Activated CD8-positive, alpha-beta memory T cell treated with anti-CD3 and anti-CD28 coated beads, Interleukin-2, amount 50 U/mL, for 1 hour (primary cell): ENCODE results near the gene ACTL10.
"Not testable (repeated sequence)": the region's sequence is repeated elsewhere in the genome, so short reads cannot be mapped to it uniquely, and the experiment has no call there.

Experiments used
- DNase-seq: peaks from one replicate; pipeline ENCODE4 v3.0.0-alpha.2; 2020; ENCODE audit errors: extremely low read depth

ACTL10 gene

DNA sequence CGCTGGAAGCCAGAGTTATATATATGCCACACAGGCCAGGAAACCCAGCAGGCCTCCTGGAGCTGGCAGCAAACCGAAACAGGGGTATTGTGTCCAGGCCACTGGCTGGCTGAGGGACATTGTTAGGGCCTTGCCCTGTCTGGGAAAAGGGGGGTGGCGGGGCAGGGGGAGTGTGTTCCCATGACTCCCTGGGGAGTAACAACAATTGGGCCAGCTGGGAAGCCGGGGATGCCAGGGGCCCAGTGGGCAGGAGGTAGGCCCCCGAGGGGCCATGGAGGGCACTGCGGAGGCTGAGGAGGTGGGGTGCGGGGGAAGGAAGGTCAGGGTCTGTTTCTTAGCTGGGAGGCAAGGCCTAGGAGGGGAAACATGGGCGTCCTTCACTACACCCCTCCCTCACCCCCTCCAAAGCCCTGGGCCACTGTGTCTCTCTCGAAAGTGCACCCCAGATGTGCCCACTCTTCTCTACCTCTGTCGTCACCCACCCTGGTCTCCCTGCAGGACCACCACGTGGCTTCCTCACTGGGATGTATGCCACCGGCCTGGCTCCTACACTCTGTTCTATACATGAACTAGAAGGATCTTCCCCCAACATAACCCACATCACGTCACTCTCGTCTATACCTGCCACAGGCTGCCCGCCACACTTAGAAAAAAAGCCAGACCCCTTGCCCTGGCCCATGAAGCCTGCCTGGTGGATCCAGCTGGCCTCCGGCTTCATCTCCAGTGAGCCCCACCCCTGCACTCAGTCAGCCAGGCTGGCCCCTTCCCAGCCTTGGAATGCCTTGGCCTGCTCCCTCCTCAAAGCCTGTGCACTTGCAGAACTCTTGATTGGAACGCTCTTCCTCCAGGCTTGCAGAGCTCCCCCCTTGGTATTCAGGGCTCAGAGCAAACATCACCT, 27.2 kb downstream of the ACTL10 start:
- DNase-seq, result no peak

DNA sequence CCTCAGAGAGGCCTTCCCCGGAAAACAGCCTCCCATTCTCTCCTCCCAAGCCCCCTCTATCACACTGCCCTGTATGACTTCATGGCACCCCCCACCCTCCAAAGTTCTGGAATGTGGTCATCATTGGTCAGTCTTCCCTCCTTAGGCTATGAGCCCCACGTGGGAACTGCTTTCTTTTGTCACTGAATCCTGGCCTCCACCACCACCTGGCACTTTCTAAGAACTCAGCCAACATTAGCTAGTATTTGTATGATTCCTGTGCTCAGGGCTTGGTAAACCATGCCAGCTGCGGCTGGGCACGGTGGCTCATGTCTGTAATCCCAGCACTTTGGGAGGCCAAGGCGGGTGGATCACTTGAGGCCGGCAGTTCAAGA, 27.9 kb downstream of the ACTL10 start:
- no peak for DNase-seq

DNA sequence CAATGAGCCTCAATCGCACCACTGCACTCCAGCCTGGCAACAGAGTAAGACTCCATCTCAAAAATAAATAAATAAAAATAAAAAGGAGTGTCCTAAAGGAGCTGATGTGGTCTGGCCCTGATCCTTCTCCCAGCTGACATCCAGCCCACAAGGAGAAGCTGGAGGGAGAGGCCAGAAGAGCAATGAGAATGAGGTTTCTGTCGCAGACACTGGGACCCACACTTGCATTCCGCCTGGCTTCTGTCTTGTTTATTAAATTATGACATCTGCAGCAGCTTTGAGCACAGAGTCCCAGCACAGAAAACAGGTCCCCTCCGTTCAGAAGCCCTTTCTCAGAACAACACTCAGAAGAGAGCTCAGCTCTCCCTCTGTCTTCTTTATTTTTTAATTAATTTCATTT, 29.7 kb downstream of the ACTL10 start:
- DNase-seq, result no peak

DNA sequence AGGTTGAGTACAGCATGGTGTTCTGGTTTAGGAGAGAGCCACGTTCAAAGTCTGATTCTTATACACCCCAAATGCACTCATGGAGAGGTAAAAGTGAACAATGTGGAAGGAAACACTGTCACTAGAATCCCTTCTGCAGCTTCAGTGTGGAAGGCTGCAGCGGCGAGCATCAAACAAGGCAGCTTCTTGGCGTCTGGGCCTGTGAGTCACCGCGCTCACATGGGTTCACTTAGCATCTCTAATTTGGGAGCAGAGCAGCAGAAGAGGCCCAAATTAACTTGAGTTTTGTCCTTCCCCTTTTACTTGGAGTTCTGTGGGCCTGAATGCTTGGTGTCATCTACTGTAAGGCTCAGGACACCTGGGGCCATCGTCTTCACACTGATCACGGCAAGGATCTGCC, 30.4 kb downstream of the ACTL10 start:
- no peak for DNase-seq

DNA sequence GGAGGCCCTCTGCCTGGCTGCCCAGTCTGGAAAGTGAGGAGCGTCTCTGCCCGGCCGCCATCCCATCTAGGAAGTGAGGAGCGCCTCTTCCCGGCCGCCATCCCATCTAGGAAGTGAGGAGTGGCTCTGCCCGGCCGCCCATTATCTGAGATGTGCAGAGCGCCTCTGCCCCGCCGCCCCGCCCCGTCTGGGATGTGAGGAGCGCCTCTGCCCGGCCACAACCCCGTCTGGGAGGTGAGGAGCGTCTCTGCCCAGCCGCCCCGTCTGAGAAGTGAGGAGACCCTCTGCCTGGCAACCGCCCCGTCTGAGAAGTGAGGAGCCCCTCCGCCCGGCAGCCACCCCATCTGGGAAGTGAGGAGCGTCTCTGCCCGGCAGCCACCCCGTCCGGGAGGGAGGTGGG, 32.2 kb downstream of the ACTL10 start:
- DNase-seq, result not testable (repeated sequence)

DNA sequence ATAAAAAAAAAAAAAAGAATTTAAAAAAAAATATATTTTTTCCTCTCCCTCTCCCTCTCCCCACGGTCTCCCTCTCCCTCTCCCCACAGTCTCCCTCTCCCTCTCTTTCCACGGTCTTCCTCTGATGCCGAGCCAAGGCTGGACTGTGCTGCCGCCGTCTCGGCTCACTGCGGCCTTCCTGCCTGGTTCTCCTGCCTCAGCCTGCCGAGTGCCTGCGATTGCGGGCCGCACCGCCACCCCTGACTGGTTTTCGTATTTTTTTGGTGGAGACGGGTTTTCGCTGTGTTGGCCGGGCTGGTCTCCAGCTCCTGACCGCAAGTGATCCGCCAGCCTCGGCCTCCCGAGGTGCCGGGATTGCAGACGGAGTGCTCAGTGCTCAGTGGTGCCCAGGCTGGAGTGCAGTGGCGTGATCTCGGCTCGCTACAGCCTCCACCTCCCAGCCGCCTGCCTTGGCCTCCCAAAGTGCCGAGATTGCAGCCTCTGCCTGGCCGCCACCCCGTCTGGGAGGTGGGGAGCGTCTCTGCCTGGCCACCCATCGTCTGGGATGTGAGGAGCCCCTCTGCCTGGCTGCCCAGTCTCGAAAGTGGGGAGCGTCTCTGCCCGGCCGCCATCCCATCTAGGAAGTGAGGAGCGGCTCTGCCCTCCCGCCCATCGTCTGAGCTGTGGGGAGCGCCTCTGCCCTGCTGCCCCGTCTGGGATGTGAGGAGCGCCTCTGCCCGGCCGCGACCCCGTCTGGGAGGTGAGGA, 34.1 kb downstream of the ACTL10 start:
- not testable (repeated sequence) for DNase-seq

DNA sequence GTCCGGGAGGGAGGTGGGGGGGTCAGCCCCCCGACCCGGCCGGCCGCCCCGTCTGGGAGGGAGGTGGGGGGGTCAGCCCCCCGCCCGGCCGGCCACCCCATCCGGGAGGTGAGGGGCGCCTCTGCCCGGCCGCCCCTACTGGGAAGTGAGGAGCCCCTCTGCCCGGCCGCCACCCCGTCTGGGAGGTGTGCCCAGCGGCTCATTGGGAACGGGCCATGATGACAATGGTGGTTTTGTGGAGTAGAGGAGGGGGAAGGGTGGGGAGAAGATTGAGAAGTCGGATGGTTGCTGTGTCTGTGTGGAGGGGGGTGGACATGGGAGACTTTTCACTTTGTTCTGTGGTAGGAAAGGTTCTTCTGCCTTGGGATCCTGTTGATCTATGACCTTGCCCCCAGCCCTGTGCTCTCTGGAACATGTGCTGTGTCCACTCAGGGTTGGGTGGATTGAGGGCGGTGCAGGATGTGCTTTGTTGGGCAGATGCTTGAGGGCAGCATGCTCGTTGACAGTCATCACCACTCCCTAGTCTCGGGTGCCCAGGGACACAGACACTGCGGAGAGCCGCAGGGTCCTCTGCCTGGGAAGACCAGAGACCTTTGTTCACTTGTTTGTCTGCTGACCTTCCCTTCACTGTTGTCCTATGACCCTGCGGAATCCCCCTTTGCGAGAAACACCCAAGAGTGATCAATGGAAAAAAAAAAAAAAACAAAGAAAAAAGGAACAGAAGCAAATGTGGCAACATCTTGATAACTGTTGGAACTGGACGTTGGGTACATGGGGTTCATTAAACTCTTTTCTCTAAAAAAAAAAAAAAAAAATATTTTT, 35.1 kb downstream of the ACTL10 start:
- no peak for DNase-seq

DNA sequence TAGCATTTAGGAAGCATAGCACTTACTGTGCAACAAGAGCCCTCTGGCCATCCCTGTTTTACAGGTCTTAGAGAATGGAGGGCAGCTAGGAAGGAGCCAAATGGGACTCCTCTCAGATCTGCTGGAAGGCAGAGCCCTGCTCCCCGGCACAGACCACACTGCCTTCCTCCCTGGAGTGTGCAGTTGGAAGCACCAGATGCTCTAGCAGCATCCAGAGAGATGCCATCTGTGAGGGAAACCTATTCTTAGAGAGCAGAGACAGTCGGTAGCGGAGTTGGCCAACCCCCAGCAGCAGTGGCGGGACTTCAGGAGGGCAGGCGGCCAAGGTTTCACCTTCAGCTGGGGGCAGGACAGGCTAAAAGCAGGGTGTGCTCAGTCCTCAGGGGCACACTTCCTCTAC, 36.1 kb downstream of the ACTL10 start:
- no peak for DNase-seq

DNA sequence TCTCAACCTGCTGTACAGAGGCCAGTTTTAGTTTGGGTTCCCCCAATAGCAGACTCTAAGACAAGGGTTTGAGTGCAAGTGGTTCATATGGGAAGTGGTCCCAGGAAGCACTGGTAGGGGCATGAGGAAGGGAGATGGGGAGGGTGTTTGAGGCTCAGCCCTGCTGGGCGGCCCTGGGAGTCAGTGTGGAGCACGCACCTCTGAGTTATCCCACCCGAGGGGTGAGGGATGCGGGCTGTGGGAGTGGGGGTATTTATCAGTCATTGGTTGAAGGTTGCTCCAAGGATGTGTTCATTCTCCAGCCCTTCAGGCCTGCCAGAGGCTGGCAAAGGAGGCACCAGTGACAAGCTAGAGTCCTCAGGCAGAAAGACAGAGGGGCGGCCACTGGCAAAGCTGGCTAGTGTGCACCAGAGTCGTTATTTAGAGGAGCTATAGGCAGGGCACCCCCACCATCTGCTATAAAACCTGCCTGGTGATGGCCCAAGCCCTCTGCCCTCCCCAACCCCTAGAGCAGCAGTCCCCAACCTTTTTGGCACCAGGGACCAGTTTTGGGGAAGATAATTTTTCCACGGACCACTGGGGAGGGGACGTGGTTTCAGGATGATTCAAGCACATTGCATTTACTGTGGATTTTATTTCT, 36.9 kb downstream of the ACTL10 start:
- no peak for DNase-seq

DNA sequence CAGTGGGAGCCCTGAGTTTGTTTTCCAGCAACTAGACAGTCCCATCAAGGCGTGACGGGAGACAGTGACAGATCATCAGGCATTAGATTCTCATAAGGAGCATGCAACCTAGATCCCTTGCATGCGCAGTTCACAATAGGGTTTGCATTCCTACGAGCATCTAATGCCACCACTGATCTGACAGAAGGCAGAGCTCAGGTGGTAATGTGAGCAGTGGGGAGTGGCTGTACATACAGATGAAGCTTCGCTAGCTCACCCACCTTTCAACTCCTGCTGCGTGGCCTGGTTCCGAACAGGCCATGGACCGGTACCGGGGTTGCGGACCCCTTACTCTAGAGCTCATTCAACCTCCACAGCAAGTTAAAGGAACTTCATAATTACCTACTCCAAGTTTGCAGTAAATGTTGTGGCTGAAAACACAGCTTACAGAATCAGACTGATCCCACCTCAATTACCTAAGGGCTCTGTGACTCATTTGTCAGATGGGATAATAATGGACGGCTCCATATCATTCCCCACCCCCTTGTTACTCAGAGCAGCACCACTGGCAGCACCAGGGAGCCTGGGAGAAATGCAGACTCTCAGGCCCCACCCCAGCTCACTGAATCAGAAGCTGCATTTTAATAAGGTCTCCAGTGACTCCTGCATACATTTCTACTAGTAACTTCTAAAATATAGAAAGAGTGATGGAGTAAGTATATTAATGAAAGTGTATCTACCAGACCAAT, 37.6 kb downstream of the ACTL10 start:
- no peak for DNase-seq

DNA sequence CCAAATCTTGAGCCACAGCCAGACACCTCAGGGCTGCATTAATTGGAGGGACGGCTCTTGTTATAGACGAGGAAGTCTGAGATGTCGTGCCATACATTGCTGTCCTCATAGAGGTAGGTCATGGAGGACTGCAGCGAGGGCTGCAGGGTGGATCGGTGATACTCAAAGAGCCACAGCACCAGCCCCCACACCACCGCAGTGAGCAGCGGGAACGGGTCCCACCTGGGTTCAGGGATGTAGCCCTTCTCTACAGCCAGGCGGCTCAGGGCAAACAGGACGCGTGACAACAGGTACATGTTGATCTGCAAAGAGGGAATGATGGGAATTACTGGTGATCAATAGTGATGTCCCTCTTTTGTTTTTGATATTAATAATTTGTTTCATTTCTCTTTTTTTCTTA, 40.9 kb downstream of the ACTL10 start:
- DNase-seq, result no peak

DNA sequence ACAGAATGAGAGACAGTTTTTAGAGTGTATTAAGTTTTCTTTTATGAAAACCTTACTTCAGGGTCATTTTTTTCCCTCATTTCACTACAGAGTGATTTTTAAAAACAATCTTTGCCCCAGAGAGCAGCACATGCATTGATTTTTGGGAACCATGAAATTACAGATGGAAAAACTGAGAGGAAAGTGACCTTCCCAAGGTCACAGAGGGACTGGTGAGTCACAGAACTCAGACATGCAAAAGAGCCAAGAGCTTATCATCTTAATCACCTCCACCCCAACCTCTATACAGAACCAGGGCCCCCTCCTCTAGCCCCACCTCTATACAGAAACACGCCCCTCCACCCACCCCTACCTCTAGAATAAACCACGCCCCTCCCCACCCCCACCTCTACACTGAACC, 42.7 kb downstream of the ACTL10 start:
- DNase-seq, result no peak

DNA sequence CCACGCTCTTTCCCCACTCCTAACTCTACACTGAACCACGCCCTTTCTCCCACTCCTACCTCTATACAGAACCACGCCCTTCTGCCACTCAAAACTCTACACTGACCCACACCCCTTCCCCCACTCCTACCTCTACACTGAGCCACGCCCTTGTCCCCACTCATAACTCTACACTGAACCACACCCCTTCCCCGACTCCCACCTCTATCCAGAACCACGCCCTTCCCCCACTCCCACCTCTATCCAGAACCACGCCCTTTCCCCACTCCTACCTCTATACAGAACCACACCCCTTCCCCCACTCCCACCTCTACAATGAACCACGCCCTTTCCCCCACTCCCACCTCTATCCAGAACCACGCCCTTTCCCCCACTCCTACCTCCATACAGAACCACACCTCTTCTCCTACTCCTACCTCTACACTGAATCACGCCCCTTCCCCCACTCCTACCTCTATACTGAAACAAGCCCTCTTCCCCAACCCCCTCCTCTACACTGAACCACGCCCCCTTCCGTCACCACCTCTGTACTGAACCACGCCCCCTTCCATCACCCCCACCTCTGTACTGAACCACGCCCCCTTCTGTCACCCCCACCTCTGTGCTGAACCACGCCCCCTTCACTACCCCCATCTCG, 43.3 kb downstream of the ACTL10 start:
- no peak for DNase-seq

DNA sequence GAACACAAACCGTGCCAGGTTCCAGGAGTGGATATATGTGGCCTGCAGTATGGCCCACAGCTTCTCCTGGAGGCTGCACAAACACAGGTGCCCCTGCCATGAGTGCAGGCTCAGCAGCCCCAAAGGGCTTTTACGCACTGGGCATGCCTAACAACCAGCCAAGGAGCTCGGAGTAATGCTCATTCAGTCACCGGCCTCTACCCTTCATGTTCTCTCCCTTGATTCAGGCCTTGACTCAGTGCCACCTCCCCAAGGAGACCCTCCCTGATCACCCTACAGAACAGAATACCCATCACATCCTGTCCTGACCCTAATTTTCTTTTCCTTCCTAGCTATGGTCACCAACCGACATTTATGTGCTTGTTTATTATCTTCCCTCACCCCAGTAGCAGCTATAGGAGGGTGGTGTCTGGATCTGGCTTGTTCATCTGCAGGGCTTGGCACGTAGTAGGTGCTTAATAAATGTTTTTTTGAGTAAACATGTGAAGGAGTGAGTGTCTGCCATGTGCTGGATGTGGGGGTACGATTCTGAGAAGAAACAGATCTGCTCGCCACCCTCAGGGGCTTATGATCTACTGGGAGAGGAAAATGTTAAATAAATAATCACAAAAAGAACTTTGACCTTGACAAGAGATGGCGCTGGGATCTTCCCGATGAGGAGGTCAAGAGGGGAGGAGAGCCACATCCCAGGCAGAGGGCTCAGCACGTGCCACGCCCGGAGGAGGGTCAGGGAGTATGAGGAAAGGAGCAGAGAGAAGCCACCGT, 44.1 kb downstream of the ACTL10 start:
- no peak for DNase-seq

DNA sequence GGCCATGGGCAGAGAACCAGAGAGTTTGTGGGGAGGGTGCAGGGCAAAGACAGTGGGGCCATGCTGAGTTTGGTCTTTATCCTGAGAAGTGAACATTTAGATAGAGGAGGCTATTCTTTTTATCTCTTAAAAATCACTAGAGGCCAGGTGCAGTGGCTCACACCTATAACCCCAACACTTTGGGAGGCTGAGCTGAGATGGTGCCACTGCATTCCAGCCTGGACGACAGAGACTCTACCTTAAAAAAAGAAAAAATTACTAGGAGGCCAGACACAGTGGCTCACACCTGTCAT, 44.6 kb downstream of the ACTL10 start:
- DNase-seq, result no peak

DNA sequence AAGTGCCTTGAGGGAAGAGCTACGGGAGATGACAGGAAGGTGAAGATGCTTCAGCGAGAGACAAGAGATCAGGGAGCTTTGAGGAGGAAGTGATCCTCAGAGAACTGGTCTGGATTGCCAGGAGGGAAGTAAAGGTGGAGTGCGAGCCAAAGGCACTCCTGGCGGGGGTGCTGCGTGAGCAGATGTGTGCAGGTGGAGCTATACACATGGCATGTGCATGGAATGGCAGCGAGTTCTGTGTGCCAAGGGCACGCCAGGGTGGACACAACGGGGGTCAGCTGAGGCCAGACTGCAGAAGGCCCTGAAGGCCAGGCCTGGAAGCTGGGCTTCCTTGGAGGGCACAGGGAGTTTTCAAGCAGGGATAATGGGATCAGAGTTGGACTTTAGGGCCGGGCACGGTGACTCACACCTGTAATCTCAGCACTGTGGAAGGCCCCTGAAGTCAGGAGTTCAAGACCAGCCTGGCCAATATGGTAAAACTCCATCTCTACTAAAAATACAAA, 47.2 kb downstream of the ACTL10 start:
- DNase-seq, result no peak

DNA sequence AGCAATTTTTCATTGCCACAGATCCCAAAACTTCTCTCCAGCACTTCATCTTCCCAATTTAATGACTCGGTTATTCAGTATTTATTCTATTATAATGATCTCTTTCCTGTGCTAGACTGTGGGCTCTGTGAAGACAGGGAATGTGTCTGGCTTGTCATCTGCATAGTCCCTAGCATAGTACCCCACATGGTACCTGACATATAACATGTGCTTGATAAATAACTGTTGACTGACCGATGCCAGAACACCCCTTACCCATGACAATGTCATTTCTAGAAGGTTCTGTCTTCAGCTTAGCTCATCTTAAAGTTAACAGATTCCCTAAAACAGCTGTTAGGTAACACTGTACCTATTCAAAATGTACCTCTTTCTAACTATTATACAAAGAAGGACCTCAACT, 49.8 kb downstream of the ACTL10 start:
- DNase-seq, result no peak
